ENCODE data around the gene SCAANT1. TPM values are rescaled to one million over a fixed set of nuclear protein-coding genes. Genes with fewer than 3 reads are reported as not detected.

The SCAANT1 gene
- total RNA-seq, 1 experiment from 2014 or later: not detected

DNA sequence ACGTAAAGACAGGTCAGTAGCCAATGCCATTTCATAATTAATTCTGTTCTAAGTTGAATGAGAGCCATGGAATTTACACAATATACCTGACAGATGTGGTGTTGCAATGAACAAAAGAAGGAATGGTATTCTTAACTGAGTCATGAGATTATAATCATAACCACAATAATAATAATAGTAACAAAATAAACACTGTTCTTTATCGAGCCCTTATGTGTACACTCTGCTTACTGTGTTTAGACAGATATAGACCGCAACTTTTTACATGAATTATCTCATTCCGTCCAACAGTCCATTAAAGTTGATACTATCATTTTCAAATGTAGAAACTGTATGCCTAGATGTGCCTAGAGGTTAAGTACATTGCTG, 28.2 kb upstream of the SCAANT1 start:
- H3K36me3 ChIP-seq: no peaks in the 10 kb centered on the region
- no peak for DNase-seq
- H3K4me3 ChIP-seq: no peak overlapping the region
- H3K27me3 ChIP-seq: no peaks in the 10 kb centered on the region
- no peaks in the 10 kb centered on the region for H3K9me3 ChIP-seq

DNA sequence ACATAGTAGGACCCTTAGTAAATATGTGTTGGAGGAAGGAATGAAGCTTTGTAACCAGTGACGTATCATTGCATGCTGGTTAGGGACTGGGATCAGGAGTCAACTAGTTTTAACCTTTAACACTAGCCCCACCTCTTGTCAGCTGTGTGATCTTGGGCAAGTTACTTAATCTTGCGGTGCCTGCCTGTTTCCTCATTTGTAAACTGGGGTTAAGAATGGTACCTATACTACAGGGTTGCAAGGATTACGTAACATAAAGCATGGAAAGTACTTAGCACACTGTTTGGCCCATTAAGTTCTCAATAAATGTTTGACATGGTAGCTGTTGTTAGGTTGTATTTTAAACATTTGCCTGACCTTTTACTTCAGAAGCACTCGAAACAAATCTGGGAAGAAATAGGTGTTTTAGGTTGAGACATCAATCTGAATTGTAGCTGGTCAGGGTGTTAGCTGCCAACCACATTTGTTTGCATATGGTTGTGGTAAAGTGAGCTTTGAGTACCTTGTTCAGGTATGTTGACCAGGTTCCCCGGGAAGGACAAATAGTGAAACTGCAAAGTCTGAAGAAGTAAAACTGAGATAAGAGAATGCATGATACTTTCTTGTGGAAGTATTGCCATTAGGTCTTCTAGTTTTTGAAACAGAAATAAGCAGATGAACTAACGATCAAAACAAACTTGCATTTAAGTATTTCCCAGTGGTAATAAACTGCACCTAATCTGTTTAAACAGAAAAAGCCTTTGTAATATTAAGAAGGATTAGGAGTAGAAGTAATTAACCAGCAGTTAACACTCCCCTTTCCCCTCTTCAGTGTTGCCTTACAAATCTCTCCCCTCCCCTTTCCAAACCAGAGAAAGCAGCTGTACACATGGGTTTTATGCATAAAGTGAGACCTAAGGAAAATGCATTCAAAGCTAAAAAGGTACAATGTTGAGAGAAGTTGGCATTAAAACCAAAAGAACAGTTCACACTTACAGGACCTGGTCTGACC, 25.8 kb upstream of the SCAANT1 start:
- H3K36me3 ChIP-seq: no peaks in the 10 kb centered on the region
- no peaks in the 10 kb centered on the region for H3K27me3 ChIP-seq
- no peaks in the 10 kb centered on the region for H3K9me3 ChIP-seq
- H3K4me3 ChIP-seq: no peak overlapping the region
- no peak for DNase-seq

DNA sequence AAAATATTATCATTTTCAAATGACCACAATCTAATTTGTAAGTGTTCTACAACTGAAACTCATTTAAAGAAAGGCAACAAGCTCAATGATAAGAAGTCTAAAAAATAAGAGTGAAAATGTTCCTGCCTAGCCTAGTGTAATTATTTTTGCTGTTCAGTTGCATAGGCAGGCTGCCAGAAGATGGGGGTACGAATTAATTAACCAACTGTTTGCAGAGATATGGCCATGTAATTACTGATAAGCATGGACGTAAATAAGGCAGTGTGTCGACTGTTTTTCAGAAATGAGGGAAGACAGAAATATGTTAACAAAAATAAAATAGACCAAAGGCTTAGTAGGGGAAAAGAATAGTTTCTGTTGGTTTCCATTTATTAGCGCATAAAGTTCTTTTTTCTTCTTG, 24.7 kb upstream of the SCAANT1 start:
- Histone ChIP-seq H3K9me3 (no peaks in the 10 kb centered on the region), H3K36me3 (no peaks in the 10 kb centered on the region; the same call in 1 of the 2 replicates), H3K4me3 (no peak overlapping the region), H3K27me3 (no peaks in the 10 kb centered on the region)
- DNase-seq: no peak

DNA sequence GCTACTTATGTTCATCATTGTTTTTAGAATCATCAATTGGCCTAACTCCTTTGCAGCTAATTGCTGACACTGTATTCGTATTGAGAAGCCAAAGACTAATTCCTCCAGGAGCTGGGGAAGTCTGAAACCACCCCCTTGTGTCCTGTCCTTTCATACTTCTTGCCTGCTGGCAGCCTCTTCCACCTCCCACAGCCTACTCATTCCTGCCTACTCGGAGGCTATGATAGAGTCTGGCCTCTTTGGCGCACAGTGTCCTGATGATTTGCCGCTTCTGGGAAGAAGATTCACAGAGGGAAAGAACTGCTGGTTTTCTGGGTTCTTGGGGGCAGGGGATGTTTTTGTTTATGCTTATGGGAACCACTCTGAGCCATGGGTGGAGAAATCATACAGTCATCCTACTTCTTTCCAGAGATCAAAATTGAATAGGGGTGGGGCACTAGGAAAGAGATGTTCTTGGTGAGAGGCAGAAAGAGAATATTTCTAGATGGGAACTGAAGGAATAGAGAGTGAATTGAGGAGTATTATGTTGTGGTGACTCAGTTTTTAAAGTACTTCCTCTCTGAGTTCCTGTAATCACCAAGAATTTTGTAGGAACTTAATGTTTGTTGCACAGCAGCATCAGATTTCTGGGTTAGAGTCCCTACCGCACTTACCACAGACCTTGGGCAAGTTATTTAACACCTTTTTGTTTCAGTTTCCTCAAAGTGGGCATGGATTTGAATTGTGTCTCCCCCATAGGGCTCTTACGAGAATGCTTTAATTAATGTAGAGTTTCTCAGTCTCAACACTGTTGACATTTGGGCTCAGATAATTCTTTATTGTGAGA, 22.1 kb upstream of the SCAANT1 start:
- Histone ChIP-seq H3K9me3 (no peaks in the 10 kb centered on the region), H3K36me3 (no peaks in the 10 kb centered on the region; the same call in 1 of the 2 replicates), H3K4me3 (no peak overlapping the region), H3K27me3 (no peaks in the 10 kb centered on the region)
- no peak for DNase-seq

DNA sequence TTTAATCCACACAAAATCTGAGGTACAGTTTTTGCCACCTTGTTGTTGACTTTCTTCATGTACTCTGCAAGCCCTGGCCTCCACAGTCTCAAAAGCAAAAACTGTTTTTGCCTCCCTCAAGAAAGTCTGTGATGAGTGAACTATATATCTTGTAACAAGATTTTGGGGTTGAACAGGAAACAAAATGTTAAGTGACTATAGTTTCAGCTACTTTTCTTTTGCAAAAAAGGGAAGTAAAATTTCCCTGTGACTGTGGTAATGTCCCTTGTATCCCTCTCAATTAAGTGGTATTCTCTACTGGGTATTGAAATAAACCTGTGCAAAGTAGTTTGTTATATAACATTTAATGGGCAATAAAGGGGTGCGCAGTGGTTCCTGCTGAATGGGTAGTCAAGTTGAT, 21.3 kb upstream of the SCAANT1 start:
- H3K9me3 ChIP-seq: no peaks in the 10 kb centered on the region
- DNase-seq: no peak
- no peak overlapping the region for H3K4me3 ChIP-seq
- H3K27me3 ChIP-seq: no peaks in the 10 kb centered on the region
- no peaks in the 10 kb centered on the region; the same call in 1 of the 2 replicates for H3K36me3 ChIP-seq

DNA sequence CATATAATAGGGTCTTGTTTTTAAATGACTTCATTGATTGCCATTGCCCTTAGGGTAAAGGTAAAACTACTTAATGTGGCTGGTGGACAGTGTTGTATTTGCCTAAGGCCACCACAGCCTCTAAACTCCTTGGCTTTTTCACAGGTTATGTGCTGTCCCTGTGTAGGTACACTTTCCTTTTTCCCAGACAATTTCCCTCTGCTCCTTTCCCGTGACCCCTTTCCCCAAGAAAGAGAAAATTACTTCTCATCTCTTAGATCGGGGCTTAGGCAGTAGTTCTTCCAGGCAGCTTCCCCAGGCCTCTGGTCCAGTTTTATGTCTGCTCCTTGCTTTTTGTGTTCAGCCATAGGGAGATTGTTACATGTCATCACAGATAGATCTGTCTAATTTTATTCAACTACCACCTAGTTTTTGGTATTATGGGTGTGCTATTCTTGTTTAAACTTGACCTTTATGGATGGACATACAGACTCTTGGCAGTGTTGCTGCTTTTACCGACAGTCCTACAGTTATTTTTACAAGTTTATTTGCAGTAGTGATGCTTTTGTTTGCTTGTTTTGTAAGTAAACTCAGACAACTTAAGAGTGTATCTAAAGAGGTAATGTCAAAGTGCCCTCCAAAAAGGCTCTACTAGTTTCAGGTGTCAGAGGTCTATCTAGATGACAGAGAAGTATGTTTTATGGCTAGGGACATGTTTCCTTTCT, 20.5 kb upstream of the SCAANT1 start:
- no peak for DNase-seq
- no peak overlapping the region for H3K4me3 ChIP-seq
- H3K27me3 ChIP-seq: no peaks in the 10 kb centered on the region
- no peaks in the 10 kb centered on the region for H3K9me3 ChIP-seq
- H3K36me3 ChIP-seq: no peaks in the 10 kb centered on the region; the same call in 1 of the 2 replicates

DNA sequence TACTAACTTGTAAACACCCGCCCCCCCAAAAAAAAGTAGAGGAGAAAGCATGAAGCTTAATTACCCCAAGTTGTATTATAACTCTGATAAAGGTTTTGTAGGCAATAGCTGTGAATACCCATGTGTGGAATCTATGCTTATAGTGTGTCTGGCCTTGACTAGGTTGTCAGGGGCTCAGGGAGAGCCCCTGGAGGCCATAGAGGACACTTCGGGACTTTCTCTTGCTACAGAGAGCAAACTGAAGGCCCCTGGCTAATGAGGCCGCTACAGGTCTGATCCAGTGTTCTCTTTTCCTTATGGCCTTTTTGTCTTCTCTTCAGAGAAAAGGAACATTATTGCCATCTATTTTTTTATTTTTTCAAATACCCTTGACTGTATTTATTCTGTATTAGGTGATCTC, 19.1 kb upstream of the SCAANT1 start:
- H3K9me3 ChIP-seq: no peaks in the 10 kb centered on the region
- DNase-seq: no peak
- no peaks in the 10 kb centered on the region; the same call in 1 of the 2 replicates for H3K36me3 ChIP-seq
- no peaks in the 10 kb centered on the region for H3K27me3 ChIP-seq
- no peak overlapping the region for H3K4me3 ChIP-seq

DNA sequence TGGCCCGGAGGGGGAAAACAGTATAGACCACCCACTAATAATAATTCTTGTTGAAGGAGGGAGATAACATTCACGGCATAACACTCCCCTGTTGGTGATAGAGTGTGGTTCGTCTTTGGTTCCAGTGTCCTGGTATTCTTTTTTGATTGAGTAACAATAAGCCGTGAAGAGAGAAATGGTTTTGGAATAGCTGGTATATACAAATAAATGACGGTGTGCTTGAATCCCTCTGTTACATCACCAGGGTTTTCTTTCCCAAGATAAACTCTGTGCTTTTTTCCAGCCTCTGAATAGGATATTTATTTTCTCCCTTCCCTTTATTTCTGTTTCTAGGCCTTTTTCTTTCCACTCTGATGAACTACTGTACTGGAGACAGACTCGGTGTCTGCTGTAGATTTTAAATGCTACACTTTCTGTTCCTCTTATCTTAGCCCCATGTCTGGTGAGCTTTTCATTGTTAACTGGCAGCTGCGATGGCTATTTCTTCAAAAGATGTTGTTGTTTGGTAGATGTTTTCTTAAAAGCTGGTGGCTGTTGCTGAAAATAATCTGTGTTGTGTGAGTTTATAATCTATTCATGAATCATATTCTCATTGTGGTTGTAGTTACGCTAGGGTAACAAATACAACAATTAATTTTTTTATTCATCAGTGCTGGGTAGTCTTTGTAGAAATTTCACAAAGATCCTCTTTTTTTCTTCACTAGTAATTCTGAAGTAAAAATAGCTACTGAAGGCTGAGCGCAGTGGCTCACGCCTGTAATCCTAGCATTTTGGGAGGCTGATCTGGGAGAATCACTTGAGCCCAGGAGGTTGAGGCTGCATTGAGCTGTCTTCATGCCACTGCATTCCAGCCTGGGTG, 15.5 kb upstream of the SCAANT1 start:
- no peak for DNase-seq
- Histone ChIP-seq H3K27me3 (no peaks in the 10 kb centered on the region), H3K36me3 (peaks cover 5% of the 10 kb centered on the region; the same call in 1 of the 2 replicates), H3K4me3 (no peak overlapping the region), H3K9me3 (no peaks in the 10 kb centered on the region)

DNA sequence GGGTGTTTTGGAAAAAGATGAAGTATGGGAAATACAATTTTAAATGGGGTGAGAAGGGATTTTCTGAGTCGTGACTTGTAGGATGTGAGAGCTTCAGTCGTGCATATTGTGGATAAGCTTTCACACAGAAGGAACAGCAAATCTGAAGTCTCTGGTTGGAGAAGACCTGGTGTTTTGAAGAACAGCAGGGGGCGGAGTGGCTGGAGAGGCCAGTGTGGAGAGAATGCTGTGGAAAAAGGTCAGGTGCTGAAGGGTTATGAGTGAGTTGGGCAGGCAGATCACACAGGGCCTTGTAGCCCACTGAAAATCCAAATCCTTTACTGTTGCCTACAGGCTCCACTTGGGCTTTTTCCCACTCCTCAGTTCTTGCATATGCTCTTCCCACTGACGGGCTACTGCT, 14.1 kb upstream of the SCAANT1 start:
- no peaks in the 10 kb centered on the region for H3K9me3 ChIP-seq
- no peak overlapping the region for H3K4me3 ChIP-seq
- DNase-seq: no peak
- H3K27me3 ChIP-seq: no peaks in the 10 kb centered on the region
- H3K36me3 ChIP-seq: peaks cover 9% of the 10 kb centered on the region; the same call in 1 of the 2 replicates

DNA sequence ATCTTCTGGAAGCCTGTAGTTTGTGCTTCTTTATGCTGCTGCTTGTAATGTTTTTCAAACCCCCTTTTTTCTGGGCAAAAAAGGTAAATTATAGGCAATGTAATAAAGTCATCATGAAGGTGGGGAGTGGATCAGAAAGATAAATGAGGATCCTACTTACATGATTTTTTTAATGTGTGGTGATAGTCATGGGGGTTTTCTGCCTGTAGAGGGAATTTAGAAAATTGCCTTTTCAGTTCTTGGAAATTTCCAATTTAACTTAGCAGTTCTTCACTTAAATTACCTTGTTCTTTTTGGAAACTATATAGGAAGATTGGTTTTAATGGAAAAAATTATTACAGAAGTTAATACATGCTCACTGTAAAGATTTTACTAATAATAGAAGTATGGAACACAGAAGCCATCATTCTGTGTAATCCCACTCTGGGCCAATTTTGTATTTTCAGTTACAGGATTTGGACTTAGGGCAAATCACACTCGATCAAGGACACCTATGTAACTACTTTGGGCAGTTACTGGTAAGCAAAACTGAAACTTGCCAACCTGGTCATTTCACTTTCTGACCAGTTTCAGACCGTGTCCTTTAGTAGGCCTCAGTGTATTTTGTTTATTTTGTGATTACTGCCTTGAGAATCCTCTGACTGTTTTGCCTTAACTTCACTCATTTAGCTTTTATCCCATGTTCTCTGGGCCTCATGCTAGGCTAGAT, 10.5 kb upstream of the SCAANT1 start:
- Histone ChIP-seq H3K9me3 (no peaks in the 10 kb centered on the region), H3K36me3 (peaks cover 22% of the 10 kb centered on the region), H3K27me3 (no peaks in the 10 kb centered on the region), H3K4me3 (no peak overlapping the region)
- no peak for DNase-seq

DNA sequence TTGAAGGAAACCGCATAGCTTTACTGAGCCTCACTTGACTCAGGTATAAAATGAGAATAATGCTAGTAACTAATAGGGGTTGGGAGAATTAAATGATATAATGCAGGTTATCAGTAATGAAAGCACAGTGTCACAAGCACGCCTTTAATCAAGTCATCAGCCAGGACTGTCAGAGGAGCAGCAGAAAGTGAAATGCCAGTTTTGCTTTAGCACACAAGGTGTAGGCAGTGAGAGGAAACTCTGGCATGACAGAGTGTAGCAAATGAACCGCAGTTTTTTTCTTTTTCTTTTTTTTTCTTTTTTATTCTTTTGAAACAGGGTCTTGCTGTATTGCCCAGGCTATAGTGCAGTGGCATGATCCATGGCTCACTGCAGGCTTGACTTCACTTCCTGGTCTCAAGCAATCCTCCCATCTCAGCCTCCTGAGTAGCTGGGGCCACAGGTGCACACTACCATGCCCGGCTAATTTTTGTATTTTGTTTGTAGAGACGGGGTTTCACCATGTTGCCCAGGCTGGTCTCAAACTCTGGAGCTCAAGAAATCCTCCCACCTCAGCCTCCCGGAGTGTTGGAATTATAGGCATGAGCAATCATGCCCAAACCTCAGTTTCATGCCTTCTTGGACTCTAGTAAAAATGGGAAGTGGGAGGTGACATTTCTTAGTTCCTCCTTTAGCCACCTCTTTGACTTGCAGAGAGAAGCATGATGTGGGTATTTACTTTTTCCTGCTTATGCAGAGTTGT, 9.7 kb upstream of the SCAANT1 start:
- Histone ChIP-seq H3K4me3 (no peak overlapping the region), H3K27me3 (no peaks in the 10 kb centered on the region), H3K9me3 (no peaks in the 10 kb centered on the region), H3K36me3 (peaks cover 29% of the 10 kb centered on the region)
- DNase-seq: no peak

DNA sequence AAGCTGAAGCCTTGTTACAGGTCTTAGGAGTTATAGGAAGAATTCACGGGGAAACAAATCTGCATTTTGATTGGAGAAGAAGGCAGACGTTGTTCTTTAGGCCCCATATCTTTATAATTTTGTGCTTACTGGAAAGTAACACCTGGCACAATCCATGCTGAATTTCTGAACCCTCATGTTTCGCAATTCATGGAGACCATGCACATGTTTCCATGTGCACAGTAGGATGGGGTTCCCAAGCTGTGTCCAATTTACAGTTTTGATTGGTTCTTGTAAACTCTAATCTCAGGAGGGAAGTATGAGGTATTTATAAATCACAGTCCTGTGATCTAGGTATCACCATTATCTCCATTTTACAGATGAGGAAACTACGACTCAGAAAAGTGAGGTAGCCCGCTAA, 7.8 kb upstream of the SCAANT1 start:
- no peaks in the 10 kb centered on the region for H3K9me3 ChIP-seq
- no peak overlapping the region for H3K4me3 ChIP-seq
- DNase-seq: no peak
- peaks cover 34% of the 10 kb centered on the region for H3K36me3 ChIP-seq
- no peaks in the 10 kb centered on the region for H3K27me3 ChIP-seq

DNA sequence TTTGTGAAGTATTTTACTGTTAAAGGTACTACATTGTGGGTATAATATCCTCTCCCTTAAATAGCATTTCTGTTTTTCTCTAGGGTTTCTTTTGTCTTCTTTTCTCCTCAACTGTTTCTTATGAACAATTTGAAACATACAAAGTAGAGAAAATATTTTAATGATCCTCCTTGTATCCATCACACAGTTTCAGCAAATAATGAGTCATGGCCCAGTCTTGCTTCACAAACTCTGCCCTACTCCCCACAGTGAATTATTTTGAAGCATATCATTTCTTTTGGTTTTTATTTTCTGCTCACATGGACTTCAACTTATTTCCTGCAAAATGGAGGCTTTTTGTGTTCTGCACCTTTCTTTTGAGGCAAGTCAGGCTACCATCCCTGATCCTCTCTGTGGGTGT, 6.1 kb upstream of the SCAANT1 start:
- H3K4me3 ChIP-seq: no peak overlapping the region
- no peak for DNase-seq
- H3K36me3 ChIP-seq: peaks cover 37% of the 10 kb centered on the region
- no peaks in the 10 kb centered on the region for H3K27me3 ChIP-seq
- H3K9me3 ChIP-seq: no peaks in the 10 kb centered on the region

DNA sequence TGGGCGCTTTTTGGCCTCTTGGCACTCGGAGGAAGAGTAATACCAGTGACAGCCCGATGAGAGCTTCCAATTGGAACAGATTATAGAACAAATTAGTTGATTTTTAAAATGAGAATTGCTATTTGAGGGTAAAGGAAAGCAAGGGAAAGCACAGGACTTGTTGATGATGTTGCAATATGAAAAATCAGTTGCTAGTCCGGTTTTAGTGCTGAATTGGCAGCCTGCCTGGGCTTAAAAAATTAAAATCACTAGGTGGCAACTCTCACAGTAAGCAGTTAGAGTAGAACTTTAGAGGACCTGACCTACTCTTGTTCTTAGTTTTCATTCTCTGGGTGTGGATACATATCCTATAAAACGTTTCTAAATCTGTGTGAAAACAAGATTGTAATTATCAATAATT, 2.1 kb upstream of the SCAANT1 start:
- no peak overlapping the region for H3K4me3 ChIP-seq
- DNase-seq: no peak
- H3K9me3 ChIP-seq: no peaks in the 10 kb centered on the region
- H3K36me3 ChIP-seq: peaks cover 24% of the 10 kb centered on the region
- no peaks in the 10 kb centered on the region for H3K27me3 ChIP-seq
